Breast epithelium (tissue), 4 donors: ENCODE results near the gene ZNF100. TPM values are rescaled to one million over a fixed set of nuclear protein-coding genes. Genes with fewer than 3 reads are reported as not detected.
"Not testable (repeated sequence)": the region's sequence is repeated elsewhere in the genome, so short reads cannot be mapped to it uniquely, and the experiment has no call there.

Source experiments
- DNase-seq, 2 donors: peaks; one replicate each; pipeline ENCODE4 v3.0.0-alpha.2; 2019; ENCODE audit warnings: low spot score in 2 of 2
- H3K27ac ChIP-seq, 2 donors: fragments of 200-600 bp; sonication (generic) in 1 of 2; one replicate each; pipeline ENCODE4 v1.5.1; 2016 to 2019; ENCODE audit warnings: mild to moderate bottlenecking in 1 of 2
- H3K27me3 ChIP-seq, 2 donors: fragments of 200-600 bp; sonication (generic) in 1 of 2; one replicate each; pipeline versions ENCODE4 v1.5.1 to v1.6.0; 2017 to 2019; ENCODE audit warnings: control low read depth in 1 of 2, mild to moderate bottlenecking in 1 of 2
- H3K36me3 ChIP-seq: fragments of 200-600 bp; one replicate; pipeline ENCODE4 v1.5.1; 2019
- H3K4me1 ChIP-seq, 2 donors: fragments of 200-600 bp; sonication (generic); one replicate each; pipeline ENCODE4 v1.5.1; 2016 to 2019; ENCODE audit warnings: control low read depth in 1 of 2
- H3K4me3 ChIP-seq, 3 donors: fragments of 200-600 bp; sonication (generic); 1 replicate in 2 of 3; 2 replicates in 1 of 3; pipeline ENCODE4 v1.5.1; 2016 to 2019; ENCODE audit warnings: mild to moderate bottlenecking in 3 of 3, moderate library complexity in 2 of 3
- H3K9me3 ChIP-seq, 2 donors: fragments of 200-600 bp; sonication (generic) in 1 of 2; one replicate each; pipeline ENCODE4 v1.5.1; 2016 to 2019; ENCODE audit warnings: control low read depth in 1 of 2
- POLR2A ChIP-seq: fragments of 450-650 bp; IDR thresholded peaks from one replicate; pipeline ENCODE4 v1.6.1; 2016; ENCODE audit warnings: antibody characterized with exemption, mild to moderate bottlenecking, moderate library complexity
- POLR2AphosphoS5 ChIP-seq, 3 donors: sonication (generic); formaldehyde crosslinking; IDR thresholded peaks; one replicate each; pipeline ENCODE4 v1.6.1; 2017; ENCODE audit warnings: antibody characterized with exemption in 3 of 3
- intact Hi-C: fragments of 100-400 bp; cut with DNase I; formaldehyde crosslinking; loops from one replicate; pipeline ENCODE4 v1.15.1; 2023; ENCODE audit warnings: low total_unique reads
- total RNA-seq, 3 donors: library from RNA; depleted of rRNA; stranded (reverse); fragments of >200 nt; gene quantifications; one replicate each; pipeline ENCODE4 v1.1.0, GENCODE V29; 2016
- TF ChIP-seq, protein P1 (sequence below), 3 donors: fragments of 450-650 bp; IDR thresholded peaks; one replicate each; pipeline ENCODE4 v1.5.1; 2016 to 2017; ENCODE audit warnings: antibody characterized with exemption in 3 of 3, mild to moderate bottlenecking in 3 of 3, moderate library complexity in 3 of 3

The ZNF100 gene
- total RNA-seq, 3 donors from 2014 or later = 3.8 to 17.4 (median 11.5) TPM

DNA sequence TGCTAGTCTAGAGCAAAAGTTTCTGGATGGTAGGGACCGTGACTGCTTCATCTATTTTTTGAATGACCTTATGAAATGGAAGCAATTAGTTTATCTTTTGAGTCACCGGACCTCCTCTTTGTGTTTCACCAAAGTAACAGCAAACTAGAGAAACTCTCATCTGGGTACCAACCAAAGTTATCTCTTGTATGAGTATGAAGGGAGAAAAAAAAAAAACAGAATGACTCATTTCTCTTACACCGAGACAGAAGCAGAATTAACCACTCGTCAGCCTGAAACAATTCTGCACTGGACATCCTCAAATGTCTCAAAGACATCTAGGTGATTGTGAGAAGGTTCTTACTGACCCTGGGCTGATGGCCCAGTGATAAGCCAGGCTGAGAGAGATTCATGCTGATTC, 18.3 kb downstream of the ZNF100 start:
- H3K36me3 ChIP-seq = no peaks in the 10 kb centered on the region
- DNase-seq = no peak
- no peak for TF ChIP-seq POLR2AphosphoS5 (IDR thresholded peaks at IDR 0.05)
- no peak for TF ChIP-seq POLR2A
- TF ChIP-seq, protein P1, sequence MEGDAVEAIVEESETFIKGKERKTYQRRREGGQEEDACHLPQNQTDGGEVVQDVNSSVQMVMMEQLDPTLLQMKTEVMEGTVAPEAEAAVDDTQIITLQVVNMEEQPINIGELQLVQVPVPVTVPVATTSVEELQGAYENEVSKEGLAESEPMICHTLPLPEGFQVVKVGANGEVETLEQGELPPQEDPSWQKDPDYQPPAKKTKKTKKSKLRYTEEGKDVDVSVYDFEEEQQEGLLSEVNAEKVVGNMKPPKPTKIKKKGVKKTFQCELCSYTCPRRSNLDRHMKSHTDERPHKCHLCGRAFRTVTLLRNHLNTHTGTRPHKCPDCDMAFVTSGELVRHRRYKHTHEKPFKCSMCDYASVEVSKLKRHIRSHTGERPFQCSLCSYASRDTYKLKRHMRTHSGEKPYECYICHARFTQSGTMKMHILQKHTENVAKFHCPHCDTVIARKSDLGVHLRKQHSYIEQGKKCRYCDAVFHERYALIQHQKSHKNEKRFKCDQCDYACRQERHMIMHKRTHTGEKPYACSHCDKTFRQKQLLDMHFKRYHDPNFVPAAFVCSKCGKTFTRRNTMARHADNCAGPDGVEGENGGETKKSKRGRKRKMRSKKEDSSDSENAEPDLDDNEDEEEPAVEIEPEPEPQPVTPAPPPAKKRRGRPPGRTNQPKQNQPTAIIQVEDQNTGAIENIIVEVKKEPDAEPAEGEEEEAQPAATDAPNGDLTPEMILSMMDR (IDR thresholded peaks at IDR 0.05) = no peak
- no peaks in the 10 kb centered on the region for H3K27me3 ChIP-seq
- H3K9me3 ChIP-seq = peaks cover 0 to 4% of the 10 kb centered on the region in 2 donors
- intact Hi-C loops = no loop called here
- no peak overlapping the region for H3K27ac ChIP-seq
- H3K4me1 ChIP-seq = no peaks in the 10 kb centered on the region
- no peak overlapping the region for H3K4me3 ChIP-seq

GRCh38 chr19:21748088-21748487, 19.3 kb downstream of the ZNF100 start:
- H3K4me3 ChIP-seq = no peak overlapping the region
- H3K27ac ChIP-seq = no peak overlapping the region
- no peak for TF ChIP-seq POLR2A
- TF ChIP-seq, protein P1 (IDR thresholded peaks at IDR 0.05) = no peak
- TF ChIP-seq POLR2AphosphoS5 (IDR thresholded peaks at IDR 0.05) = no peak
- H3K36me3 ChIP-seq = no peaks in the 10 kb centered on the region
- DNase-seq = no peak
- H3K4me1 ChIP-seq = no peaks in the 10 kb centered on the region
- intact Hi-C loops = no loop called here
- no peaks in the 10 kb centered on the region for H3K27me3 ChIP-seq
- peaks cover 0 to 4% of the 10 kb centered on the region in 2 donors for H3K9me3 ChIP-seq

GRCh38 chr19:21740559-21740958, 26.8 kb downstream of the ZNF100 start:
- no peaks in the 10 kb centered on the region for H3K4me1 ChIP-seq
- no peak overlapping the region for H3K4me3 ChIP-seq
- intact Hi-C loops = no loop called here
- DNase-seq = no peak
- H3K27me3 ChIP-seq = no peaks in the 10 kb centered on the region
- H3K9me3 ChIP-seq = peaks cover 5 to 25% of the 10 kb centered on the region in 2 donors
- no peaks in the 10 kb centered on the region for H3K36me3 ChIP-seq
- TF ChIP-seq POLR2A (no peak), POLR2AphosphoS5 (IDR thresholded peaks at IDR 0.05) (no peak)
- TF ChIP-seq, protein P1 (IDR thresholded peaks at IDR 0.05) = no peak
- H3K27ac ChIP-seq = no peak overlapping the region

- H3K27ac ChIP-seq, H3K4me1 ChIP-seq, H3K27me3 ChIP-seq, DNase-seq, H3K36me3 ChIP-seq, intact Hi-C loops, H3K4me3 ChIP-seq: not testable (repeated sequence)
- peaks cover 24 to 61% of the 10 kb centered on the region in 2 donors for H3K9me3 ChIP-seq
These were observed 40.2 kb downstream of the ZNF100 start for GRCh38 chr19:21726942-21727747.

DNA sequence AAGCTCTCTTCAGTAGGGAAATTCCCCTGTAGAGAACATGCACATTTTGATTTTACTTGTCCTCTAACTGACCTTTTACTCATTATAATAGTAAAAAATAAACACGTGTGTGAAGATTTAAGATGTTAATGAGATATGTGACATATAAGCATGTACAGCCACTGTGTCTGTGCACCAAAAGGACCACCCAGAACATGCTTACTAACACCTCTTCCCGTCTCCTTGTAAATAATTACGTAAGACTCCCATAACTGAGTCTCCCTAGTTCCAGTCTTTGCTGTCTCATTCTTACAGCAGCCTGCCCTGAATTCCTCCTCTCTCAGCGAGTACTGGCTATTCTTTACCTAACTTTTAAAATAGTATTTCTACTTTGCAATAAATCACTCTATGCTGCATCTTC, 53.6 kb downstream of the ZNF100 start:
- Histone ChIP-seq H3K9me3 (peaks cover 17 to 24% of the 10 kb centered on the region in 2 donors), H3K4me3 (no peak overlapping the region), H3K27ac (no peak overlapping the region), H3K4me1 (no peaks in the 10 kb centered on the region), H3K36me3 (no peaks in the 10 kb centered on the region), H3K27me3 (no peaks in the 10 kb centered on the region)
- TF ChIP-seq, protein P1 (IDR thresholded peaks at IDR 0.05) = no peak
- TF ChIP-seq POLR2AphosphoS5 (IDR thresholded peaks at IDR 0.05) (no peak), POLR2A (no peak)
- no peak for DNase-seq
- intact Hi-C loops = no loop called here
